SK-N-SH (cell line): ENCODE results near the gene TK2. TPM values are rescaled to one million over a fixed set of nuclear protein-coding genes. Genes with fewer than 3 reads are reported as not detected.

Experiments used
- CTCF ChIA-PET: fragments of 300-600, 350-600 bp; formaldehyde crosslinking; extraction: SDS; loops from one replicate; lab custom pipeline; 2021; lab: Yijun Ruan, JAX
- POLR2A ChIA-PET: fragments of 350-600 bp; sonication (Branson Sonifier 250); formaldehyde crosslinking; extraction: SDS; loops from one replicate; lab custom pipeline; 2020; ENCODE audit warnings: antibody characterized with exemption, inconsistent platforms; lab: Yijun Ruan, JAX
- DNase-seq: peaks from one replicate; pipeline ENCODE4 v3.0.0; 2012
- H2AFZ ChIP-seq: fragments of 200-600 bp; sonication (generic); 2 replicates; pipeline ENCODE4 v1.8.1; 2016; ENCODE audit warnings: antibody characterized with exemption, mild to moderate bottlenecking, low read depth
- H3F3A ChIP-seq: fragments of 200-600 bp; sonication (generic); replicated peaks from 2 replicates; pipeline ENCODE3; 2016; ENCODE audit warnings: antibody characterized with exemption, mild to moderate bottlenecking; ENCODE audit not compliant: insufficient read depth
- H3K27ac ChIP-seq, 2 experiments: fragments of 200-500 bp in 1 of 2; fragments of 200-600 bp in 1 of 2; sonication (Bioruptor generic) in 1 of 2; sonication (generic), shearing (Covaris generic) in 1 of 2; 2 replicates each; pipeline versions ENCODE4 v1.5.1 to v1.6.1; 2014 to 2016; ENCODE audit warnings: low read depth in 2 of 2, inconsistent platforms in 1 of 2, low read length in 1 of 2, mild to moderate bottlenecking in 1 of 2, mixed read lengths in 1 of 2
- H3K27me3 ChIP-seq: fragments of 200-600 bp; sonication (generic), shearing (Covaris generic); 2 replicates; pipeline ENCODE4 v1.6.1; 2016; ENCODE audit warnings: mixed run types; ENCODE audit not compliant: insufficient read depth
- H3K36me3 ChIP-seq, 2 experiments: fragments of 200-500 bp in 1 of 2; fragments of 200-600 bp in 1 of 2; sonication (Bioruptor generic) in 1 of 2; sonication (generic) in 1 of 2; replicated peaks in 1 of 2; 2 replicates each; pipeline versions ENCODE3 to v1.5.1; 2014 to 2016; ENCODE audit warnings: low read length in 1 of 2, mild to moderate bottlenecking in 1 of 2; ENCODE audit not compliant: insufficient read depth in 2 of 2, control insufficient read depth in 1 of 2
- H3K4me1 ChIP-seq, 2 experiments: fragments of 200-500 bp in 1 of 2; fragments of 200-600 bp in 1 of 2; sonication (Bioruptor generic) in 1 of 2; sonication (generic), shearing (Covaris generic) in 1 of 2; 2 replicates each; pipeline versions ENCODE4 v1.5.1 to v1.6.1; 2014 to 2016; ENCODE audit warnings: low read depth in 1 of 2, low read length in 1 of 2, mixed run types in 1 of 2; ENCODE audit not compliant: insufficient read depth in 2 of 2, control insufficient read depth in 1 of 2
- H3K4me2 ChIP-seq: fragments of 200-600 bp; sonication (generic), shearing (Covaris generic); 2 replicates; pipeline ENCODE4 v1.6.1; 2017; ENCODE audit warnings: mixed run types
- H3K4me3 ChIP-seq, 2 experiments: fragments of 200-500 bp in 1 of 2; fragments of 200-600 bp in 1 of 2; sonication (Bioruptor generic) in 1 of 2; sonication (generic), shearing (Covaris generic) in 1 of 2; 2 replicates each; pipeline versions ENCODE4 v1.5.1 to v1.8.1; 2014 to 2016; ENCODE audit warnings: low read depth in 2 of 2, inconsistent platforms in 1 of 2, low read length in 1 of 2, mild to moderate bottlenecking in 1 of 2, mixed read lengths in 1 of 2, moderate library complexity in 1 of 2
- H3K79me2 ChIP-seq: fragments of 200-600 bp; sonication (generic); 2 replicates; pipeline ENCODE4 v1.8.1; 2017; ENCODE audit warnings: mild to moderate bottlenecking; ENCODE audit not compliant: insufficient read depth
- H3K9ac ChIP-seq: fragments of 200-600 bp; sonication (generic); 2 replicates; pipeline ENCODE4 v1.6.1; 2017; ENCODE audit warnings: mixed run types
- H3K9me2 ChIP-seq: fragments of 200-600 bp; sonication (generic); 2 replicates; pipeline ENCODE4 v1.6.1; 2017; ENCODE audit warnings: mixed run types
- H3K9me3 ChIP-seq: fragments of 200-600 bp; sonication (generic); 2 replicates; pipeline ENCODE4 v1.6.1; 2017; ENCODE audit warnings: mixed run types, mild to moderate bottlenecking, moderate library complexity
- H4K20me1 ChIP-seq: fragments of 200-600 bp; sonication (generic); 2 replicates; pipeline ENCODE4 v1.6.1; 2017; ENCODE audit warnings: mild to moderate bottlenecking, mixed run types; ENCODE audit not compliant: insufficient read depth
- CHD2 ChIP-seq: fragments of 150-350 bp; IDR thresholded peaks from 2 replicates; pipeline ENCODE4 v1.6.1; 2018; ENCODE audit warnings: low read length; ENCODE audit not compliant: partially characterized antibody
- ELF1 ChIP-seq: IDR thresholded peaks from 2 replicates; pipeline ENCODE4 v1.4.0; 2012
- EP300 ChIP-seq, 2 experiments: IDR thresholded peaks; 2 replicates each; pipeline versions ENCODE4 v1.4.0 to v1.6.1; 2012; ENCODE audit warnings: borderline replicate concordance in 1 of 2, low read depth in 1 of 2, low read length in 1 of 2
- EZH2phosphoT487 ChIP-seq: fragments of 200-600 bp; sonication (generic); IDR thresholded peaks from 2 replicates; pipeline ENCODE4 v1.6.1; 2017; ENCODE audit warnings: low read depth, mixed run types, mild to moderate bottlenecking, antibody characterized with exemption, moderate library complexity, borderline replicate concordance
- MXI1 ChIP-seq: IDR thresholded peaks from 2 replicates; pipeline ENCODE4 v1.6.1; 2012; ENCODE audit warnings: mild to moderate bottlenecking, low read depth, low read length, improper control_type of control experiment
- NFIC ChIP-seq: IDR thresholded peaks from 2 replicates; pipeline ENCODE4 v1.4.0; 2012; ENCODE audit warnings: borderline replicate concordance
- NRF1 ChIP-seq: IDR thresholded peaks from 2 replicates; pipeline ENCODE4 v1.6.1; 2012; ENCODE audit warnings: low read depth, mild to moderate bottlenecking, low read length
- RXRA ChIP-seq: IDR thresholded peaks from 2 replicates; pipeline ENCODE4 v1.4.0; 2012; ENCODE audit warnings: low read depth, mild to moderate bottlenecking, borderline replicate concordance
- TCF12 ChIP-seq: IDR thresholded peaks from 2 replicates; pipeline ENCODE4 v1.4.0; 2012
- WGBS: methylation state at CpG from one replicate; pipeline ENCODE4 v1.1.6; 2017; ENCODE audit warnings: low lambda C conversion rate; 5-methylcytosine and 5-hydroxymethylcytosine counted together
- polyA plus RNA-seq, 3 experiments: library from polyadenylated mRNA; depleted of rRNA; stranded (reverse); fragments of >200 nt; gene quantifications; 2 replicates each; pipeline ENCODE4 v1.2.3, GENCODE V29; 2012
- TF ChIP-seq, protein P1 (sequence below): IDR thresholded peaks from 2 replicates; pipeline ENCODE4 v1.4.0; 2012; ENCODE audit warnings: low read depth, borderline replicate concordance
- TF ChIP-seq, protein P2 (sequence below): IDR thresholded peaks from 2 replicates; pipeline ENCODE4 v1.6.1; 2012; ENCODE audit warnings: mild to moderate bottlenecking, low read depth, low read length, moderate library complexity
- TF ChIP-seq, protein P3 (sequence below): IDR thresholded peaks from 2 replicates; pipeline ENCODE4 v1.4.0; 2012; ENCODE audit warnings: low read depth
- TF ChIP-seq, protein P4 (sequence below): IDR thresholded peaks from 2 replicates; pipeline ENCODE4 v1.4.0; 2012; ENCODE audit warnings: low read depth, borderline replicate concordance
- TF ChIP-seq, protein P5 (sequence below): fragments of 200-600 bp; sonication (generic); IDR thresholded peaks from 2 replicates; pipeline ENCODE4 v1.6.1; 2017; ENCODE audit warnings: antibody characterized with exemption, mild to moderate bottlenecking, moderate library complexity

Gene TK2
- polyA plus RNA-seq, 1 of the 3 experiments (the other 2 are of a cell fraction), result 25.2 TPM

DNA sequence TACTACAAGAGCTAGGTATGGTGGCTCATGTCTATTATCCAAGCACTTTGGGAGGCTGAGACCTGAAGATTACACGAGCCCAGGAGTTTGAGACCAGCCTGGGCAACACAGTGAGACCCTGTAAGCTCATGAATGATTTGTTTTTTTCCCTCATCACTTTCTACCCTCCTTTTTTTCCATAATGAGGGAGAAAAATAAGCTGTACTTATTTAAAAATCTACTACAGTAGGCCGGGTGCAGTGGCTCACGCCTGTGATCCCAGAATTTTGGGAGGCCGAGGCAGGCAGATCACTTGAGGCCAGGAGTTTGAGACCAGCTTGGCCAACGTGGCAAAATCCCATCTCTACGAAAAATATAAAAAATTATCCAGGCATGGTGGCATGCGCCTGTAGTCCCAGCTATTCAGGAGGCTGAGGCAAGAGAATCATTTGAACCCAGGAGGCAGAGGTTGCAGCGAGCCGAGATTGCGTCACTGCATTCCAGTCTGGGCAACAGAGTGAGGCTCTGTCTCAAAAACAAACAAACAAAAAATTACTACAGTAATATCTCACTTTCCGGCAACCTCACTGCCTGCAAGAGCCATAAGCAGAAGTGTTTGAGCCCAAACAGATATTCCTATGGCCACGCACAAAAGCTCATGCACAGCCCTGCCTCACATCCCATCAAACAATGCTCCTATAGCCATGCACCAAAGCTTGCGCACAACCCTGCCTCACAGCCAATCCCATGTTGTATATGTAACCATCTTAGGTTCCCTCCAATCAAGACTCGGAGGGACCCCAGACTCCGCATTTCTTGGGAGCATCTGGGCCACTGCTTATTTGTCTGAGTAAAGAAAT, 37.4 kb downstream of the TK2 start:
- no peak for DNase-seq
- TF ChIP-seq NRF1 (no peak), RXRA (no peak), ELF1 (no peak), MXI1 (no peak)
- TF ChIP-seq, protein P1, sequence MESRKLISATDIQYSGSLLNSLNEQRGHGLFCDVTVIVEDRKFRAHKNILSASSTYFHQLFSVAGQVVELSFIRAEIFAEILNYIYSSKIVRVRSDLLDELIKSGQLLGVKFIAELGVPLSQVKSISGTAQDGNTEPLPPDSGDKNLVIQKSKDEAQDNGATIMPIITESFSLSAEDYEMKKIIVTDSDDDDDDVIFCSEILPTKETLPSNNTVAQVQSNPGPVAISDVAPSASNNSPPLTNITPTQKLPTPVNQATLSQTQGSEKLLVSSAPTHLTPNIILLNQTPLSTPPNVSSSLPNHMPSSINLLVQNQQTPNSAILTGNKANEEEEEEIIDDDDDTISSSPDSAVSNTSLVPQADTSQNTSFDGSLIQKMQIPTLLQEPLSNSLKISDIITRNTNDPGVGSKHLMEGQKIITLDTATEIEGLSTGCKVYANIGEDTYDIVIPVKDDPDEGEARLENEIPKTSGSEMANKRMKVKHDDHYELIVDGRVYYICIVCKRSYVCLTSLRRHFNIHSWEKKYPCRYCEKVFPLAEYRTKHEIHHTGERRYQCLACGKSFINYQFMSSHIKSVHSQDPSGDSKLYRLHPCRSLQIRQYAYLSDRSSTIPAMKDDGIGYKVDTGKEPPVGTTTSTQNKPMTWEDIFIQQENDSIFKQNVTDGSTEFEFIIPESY, result no peak
- TF ChIP-seq, protein P2, sequence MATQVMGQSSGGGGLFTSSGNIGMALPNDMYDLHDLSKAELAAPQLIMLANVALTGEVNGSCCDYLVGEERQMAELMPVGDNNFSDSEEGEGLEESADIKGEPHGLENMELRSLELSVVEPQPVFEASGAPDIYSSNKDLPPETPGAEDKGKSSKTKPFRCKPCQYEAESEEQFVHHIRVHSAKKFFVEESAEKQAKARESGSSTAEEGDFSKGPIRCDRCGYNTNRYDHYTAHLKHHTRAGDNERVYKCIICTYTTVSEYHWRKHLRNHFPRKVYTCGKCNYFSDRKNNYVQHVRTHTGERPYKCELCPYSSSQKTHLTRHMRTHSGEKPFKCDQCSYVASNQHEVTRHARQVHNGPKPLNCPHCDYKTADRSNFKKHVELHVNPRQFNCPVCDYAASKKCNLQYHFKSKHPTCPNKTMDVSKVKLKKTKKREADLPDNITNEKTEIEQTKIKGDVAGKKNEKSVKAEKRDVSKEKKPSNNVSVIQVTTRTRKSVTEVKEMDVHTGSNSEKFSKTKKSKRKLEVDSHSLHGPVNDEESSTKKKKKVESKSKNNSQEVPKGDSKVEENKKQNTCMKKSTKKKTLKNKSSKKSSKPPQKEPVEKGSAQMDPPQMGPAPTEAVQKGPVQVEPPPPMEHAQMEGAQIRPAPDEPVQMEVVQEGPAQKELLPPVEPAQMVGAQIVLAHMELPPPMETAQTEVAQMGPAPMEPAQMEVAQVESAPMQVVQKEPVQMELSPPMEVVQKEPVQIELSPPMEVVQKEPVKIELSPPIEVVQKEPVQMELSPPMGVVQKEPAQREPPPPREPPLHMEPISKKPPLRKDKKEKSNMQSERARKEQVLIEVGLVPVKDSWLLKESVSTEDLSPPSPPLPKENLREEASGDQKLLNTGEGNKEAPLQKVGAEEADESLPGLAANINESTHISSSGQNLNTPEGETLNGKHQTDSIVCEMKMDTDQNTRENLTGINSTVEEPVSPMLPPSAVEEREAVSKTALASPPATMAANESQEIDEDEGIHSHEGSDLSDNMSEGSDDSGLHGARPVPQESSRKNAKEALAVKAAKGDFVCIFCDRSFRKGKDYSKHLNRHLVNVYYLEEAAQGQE, result no peak
- Histone ChIP-seq H3K9me2 (no peaks in the 10 kb centered on the region), H3K4me1 (peaks cover 19 to 40% of the 10 kb centered on the region in 2 experiments; a peak in 3 of 4 replicates), H3K36me3 (no peaks in the 10 kb centered on the region), H3K9ac (peak overlapping the region; percentile 29; the same call in 1 of the 2 replicates), H3K27ac (peak overlapping the region; percentile 40 to 91; a peak in 3 of 4 replicates), H3K27me3 (no peaks in the 10 kb centered on the region), H2AFZ (0 out of 2 replicates have a peak overlapping the region, but pooled peaks have one; percentile 4), H3K9me3 (no peaks in the 10 kb centered on the region), H4K20me1 (no peaks in the 10 kb centered on the region), H3K79me2 (no peaks in the 10 kb centered on the region), H3K4me2 (peak overlapping the region; percentile 50), H3K4me3 (0 out of 4 replicates have a peak overlapping the region, but pooled peaks of 1 of the 2 experiments have one; percentile 13), H3F3A (peaks cover 35% of the 10 kb centered on the region)
- WGBS, result 84% methylated on average over 15 of the region's 15 CpGs
- POLR2A ChIA-PET, result no interaction called here
- CTCF ChIA-PET, result interaction anchor here (1.6 to 1.9 kb wide), 2 partner anchors 31 to 106 kb away, joined by 5 to 7 read pairs; no protein-coding TSS in a partner anchor

DNA sequence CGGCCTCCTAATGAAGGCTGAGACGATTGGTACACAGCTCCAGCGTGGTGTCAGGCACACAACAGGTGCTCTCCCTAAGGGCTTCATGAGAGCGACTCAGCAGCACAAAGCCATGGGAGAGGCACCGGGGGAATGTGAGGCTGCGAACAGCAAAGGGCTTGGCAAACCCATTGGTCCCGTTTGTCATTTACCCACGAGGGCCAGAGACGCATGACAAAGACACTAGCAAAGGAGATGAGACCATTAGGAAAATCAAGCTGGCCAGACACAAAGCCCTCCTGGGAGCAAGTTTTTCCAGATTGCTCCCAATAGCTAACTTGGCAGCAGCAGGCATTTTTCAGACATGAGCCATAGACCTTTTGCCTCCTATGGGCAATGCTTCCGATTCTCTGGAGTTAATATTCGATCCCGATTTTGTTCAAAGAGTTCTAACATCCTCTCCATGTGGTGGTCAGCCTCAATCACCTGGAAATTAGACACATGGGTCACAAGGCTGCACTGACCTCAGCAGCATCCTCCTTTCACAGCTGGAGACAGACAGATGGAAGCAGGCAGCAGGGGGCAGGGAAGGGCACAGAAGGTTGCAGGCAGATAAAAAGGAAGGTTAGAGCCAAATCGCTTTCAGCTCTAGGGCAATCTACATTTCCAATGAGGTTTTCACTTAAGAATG, 38.2 kb downstream of the TK2 start:
- Histone ChIP-seq H4K20me1 (no peaks in the 10 kb centered on the region), H3K9ac (peak overlapping the region; percentile 29; the same call in 1 of the 2 replicates), H3K4me1 (peaks cover 12 to 34% of the 10 kb centered on the region in 2 experiments; a peak in 3 of 4 replicates), H3K9me2 (no peaks in the 10 kb centered on the region), H3K36me3 (no peaks in the 10 kb centered on the region), H3K9me3 (no peaks in the 10 kb centered on the region), H3K79me2 (no peaks in the 10 kb centered on the region), H3K27me3 (no peaks in the 10 kb centered on the region), H3F3A (peaks cover 31% of the 10 kb centered on the region), H3K4me3 (0 out of 4 replicates have a peak overlapping the region, but pooled peaks of 1 of the 2 experiments have one; percentile 13), H2AFZ (0 out of 2 replicates have a peak overlapping the region, but pooled peaks have one; percentile 4), H3K4me2 (peak overlapping the region; percentile 50), H3K27ac (peak overlapping the region; percentile 74 to 91; a peak in 3 of 4 replicates)
- no peak for DNase-seq
- CTCF ChIA-PET, result interaction anchor here (1.6 to 1.9 kb wide), 2 partner anchors 32 to 105 kb away, joined by 5 to 7 read pairs; no protein-coding TSS in a partner anchor
- POLR2A ChIA-PET, result no interaction called here
- 15% methylated on average over 9 of the region's 13 CpGs for WGBS
- TF ChIP-seq NRF1 (no peak), EZH2phosphoT487 (no peak), EP300 (IDR thresholded peaks at IDR 0.05; ENCODE audit: borderline replicate concordance in 1 of 2, low read depth in 1 of 2, low read length in 1 of 2) (0 out of 4 replicates have a peak, but pooled peaks of 1 of the 2 experiments have one; percentile 25), TCF12 (peak; percentile 74), NFIC (peak; percentile 91), CHD2 (no peak)
- TF ChIP-seq, protein P3, sequence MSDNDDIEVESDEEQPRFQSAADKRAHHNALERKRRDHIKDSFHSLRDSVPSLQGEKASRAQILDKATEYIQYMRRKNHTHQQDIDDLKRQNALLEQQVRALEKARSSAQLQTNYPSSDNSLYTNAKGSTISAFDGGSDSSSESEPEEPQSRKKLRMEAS, result peak; percentile 37
- TF ChIP-seq, protein P4, sequence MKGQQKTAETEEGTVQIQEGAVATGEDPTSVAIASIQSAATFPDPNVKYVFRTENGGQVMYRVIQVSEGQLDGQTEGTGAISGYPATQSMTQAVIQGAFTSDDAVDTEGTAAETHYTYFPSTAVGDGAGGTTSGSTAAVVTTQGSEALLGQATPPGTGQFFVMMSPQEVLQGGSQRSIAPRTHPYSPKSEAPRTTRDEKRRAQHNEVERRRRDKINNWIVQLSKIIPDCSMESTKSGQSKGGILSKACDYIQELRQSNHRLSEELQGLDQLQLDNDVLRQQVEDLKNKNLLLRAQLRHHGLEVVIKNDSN, result no peak
- TF ChIP-seq, protein P5, sequence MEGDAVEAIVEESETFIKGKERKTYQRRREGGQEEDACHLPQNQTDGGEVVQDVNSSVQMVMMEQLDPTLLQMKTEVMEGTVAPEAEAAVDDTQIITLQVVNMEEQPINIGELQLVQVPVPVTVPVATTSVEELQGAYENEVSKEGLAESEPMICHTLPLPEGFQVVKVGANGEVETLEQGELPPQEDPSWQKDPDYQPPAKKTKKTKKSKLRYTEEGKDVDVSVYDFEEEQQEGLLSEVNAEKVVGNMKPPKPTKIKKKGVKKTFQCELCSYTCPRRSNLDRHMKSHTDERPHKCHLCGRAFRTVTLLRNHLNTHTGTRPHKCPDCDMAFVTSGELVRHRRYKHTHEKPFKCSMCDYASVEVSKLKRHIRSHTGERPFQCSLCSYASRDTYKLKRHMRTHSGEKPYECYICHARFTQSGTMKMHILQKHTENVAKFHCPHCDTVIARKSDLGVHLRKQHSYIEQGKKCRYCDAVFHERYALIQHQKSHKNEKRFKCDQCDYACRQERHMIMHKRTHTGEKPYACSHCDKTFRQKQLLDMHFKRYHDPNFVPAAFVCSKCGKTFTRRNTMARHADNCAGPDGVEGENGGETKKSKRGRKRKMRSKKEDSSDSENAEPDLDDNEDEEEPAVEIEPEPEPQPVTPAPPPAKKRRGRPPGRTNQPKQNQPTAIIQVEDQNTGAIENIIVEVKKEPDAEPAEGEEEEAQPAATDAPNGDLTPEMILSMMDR, result peak; percentile 38; the same call in 1 of the 2 replicates
